Limb (tissue), 2 donors: ENCODE measurements around the gene CDC40.
"Not testable (repeated sequence)": the region's sequence is repeated elsewhere in the genome, so short reads cannot be mapped to it uniquely, and the experiment has no call there.

Experiments
- DNase-seq, 2 donors: peaks; one replicate each; pipeline ENCODE4 v3.0.0-alpha.2; 2016; ENCODE audit errors: extremely low spot score in 2 of 2

CDC40 gene

GRCh38 chr6:110201151-110201884 lies 21.1 kb downstream of the CDC40 start:
- DNase-seq, result no peak

GRCh38 chr6:110207652-110208051 lies 27.4 kb downstream of the CDC40 start:
- DNase-seq, result no peak

GRCh38 chr6:110211753-110212152 lies 31.5 kb downstream of the CDC40 start:
- no peak for DNase-seq

GRCh38 chr6:110214338-110214737 lies 34.1 kb downstream of the CDC40 start:
- no peak for DNase-seq

GRCh38 chr6:110216140-110216539 lies 35.9 kb downstream of the CDC40 start:
- DNase-seq, result no peak

GRCh38 chr6:110217266-110217665 lies 37.0 kb downstream of the CDC40 start:
- DNase-seq, result no peak

GRCh38 chr6:110221738-110222137 lies 41.5 kb downstream of the CDC40 start:
- no peak for DNase-seq

- no peak for DNase-seq
Measured at GRCh38 chr6:110226261-110226660, 46.0 kb downstream of the CDC40 start.

- DNase-seq, result no peak
Measured at GRCh38 chr6:110232450-110232849, 52.2 kb downstream of the CDC40 start.

GRCh38 chr6:110233770-110234374 lies 53.6 kb downstream of the CDC40 start:
- no peak for DNase-seq

GRCh38 chr6:110236007-110236406 lies 55.8 kb downstream of the CDC40 start:
- DNase-seq, result not testable (repeated sequence)

GRCh38 chr6:110239526-110240274 lies 59.5 kb downstream of the CDC40 start:
- no peak for DNase-seq

- not testable (repeated sequence) for DNase-seq
Measured at GRCh38 chr6:110244621-110245020, 64.4 kb downstream of the CDC40 start.

- DNase-seq, result no peak
Measured at GRCh38 chr6:110246378-110246777, 66.2 kb downstream of the CDC40 start.

- no peak for DNase-seq
Measured at GRCh38 chr6:110246900-110247546, 66.8 kb downstream of the CDC40 start.

GRCh38 chr6:110250058-110250457 lies 69.8 kb downstream of the CDC40 start:
- DNase-seq, result no peak

- no peak for DNase-seq
Measured at GRCh38 chr6:110250838-110251237, 70.6 kb downstream of the CDC40 start.

- DNase-seq, result peak; percentile 32 to 57
Measured at GRCh38 chr6:110255211-110255750, 75.1 kb downstream of the CDC40 start.

GRCh38 chr6:110256366-110256765 lies 76.1 kb downstream of the CDC40 start:
- no peak for DNase-seq

- no peak for DNase-seq
Measured at GRCh38 chr6:110265273-110265672, 85.0 kb downstream of the CDC40 start.

GRCh38 chr6:110266996-110267395 lies 86.8 kb downstream of the CDC40 start:
- peak in 1 of 2 donors; percentile 12 for DNase-seq

- DNase-seq, result no peak
Measured at GRCh38 chr6:110269623-110270022, 89.4 kb downstream of the CDC40 start.
